A673 (cell line): ENCODE results near the gene DOCK4.

ENCODE experiments used
- EZH2 ChIP-seq: fragments of 200-600 bp; sonication (generic); IDR thresholded peaks from 2 replicates; pipeline ENCODE4 v1.6.1; 2017; ENCODE audit warnings: borderline replicate concordance, low read depth, mild to moderate bottlenecking, mixed read lengths, antibody characterized with exemption, low read length; ENCODE audit not compliant: poor library complexity, severe bottlenecking
- TF ChIP-seq, protein P1 (sequence below): fragments of 300-800, 200-600 bp; sonication (generic); conservative IDR thresholded peaks from 2 replicates; pipeline ENCODE4 v1.5.1; 2017; ENCODE audit warnings: low read depth, mild to moderate bottlenecking, antibody characterized with exemption, low read length, moderate library complexity, mixed read lengths

DNA sequence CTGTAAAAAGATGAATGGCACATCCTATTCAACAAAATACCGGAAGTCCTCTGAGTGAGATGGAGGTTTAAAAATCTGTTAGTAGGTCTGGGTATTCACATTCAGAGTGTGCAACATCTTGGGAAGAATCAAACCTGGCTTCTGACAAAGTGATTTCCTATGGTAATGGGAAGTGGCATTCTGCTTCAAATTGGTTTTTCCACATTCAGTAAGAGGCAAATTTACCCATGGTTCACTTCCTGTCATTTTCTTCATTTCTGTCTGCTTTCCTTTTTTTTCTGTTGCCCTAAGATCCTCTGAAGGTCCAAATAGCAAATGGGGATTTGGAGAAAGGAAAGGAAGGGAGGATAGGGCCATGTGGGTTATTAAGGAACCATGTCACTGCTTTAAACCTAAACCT, 218.3 kb downstream of the DOCK4 start:
- TF ChIP-seq, protein P1, sequence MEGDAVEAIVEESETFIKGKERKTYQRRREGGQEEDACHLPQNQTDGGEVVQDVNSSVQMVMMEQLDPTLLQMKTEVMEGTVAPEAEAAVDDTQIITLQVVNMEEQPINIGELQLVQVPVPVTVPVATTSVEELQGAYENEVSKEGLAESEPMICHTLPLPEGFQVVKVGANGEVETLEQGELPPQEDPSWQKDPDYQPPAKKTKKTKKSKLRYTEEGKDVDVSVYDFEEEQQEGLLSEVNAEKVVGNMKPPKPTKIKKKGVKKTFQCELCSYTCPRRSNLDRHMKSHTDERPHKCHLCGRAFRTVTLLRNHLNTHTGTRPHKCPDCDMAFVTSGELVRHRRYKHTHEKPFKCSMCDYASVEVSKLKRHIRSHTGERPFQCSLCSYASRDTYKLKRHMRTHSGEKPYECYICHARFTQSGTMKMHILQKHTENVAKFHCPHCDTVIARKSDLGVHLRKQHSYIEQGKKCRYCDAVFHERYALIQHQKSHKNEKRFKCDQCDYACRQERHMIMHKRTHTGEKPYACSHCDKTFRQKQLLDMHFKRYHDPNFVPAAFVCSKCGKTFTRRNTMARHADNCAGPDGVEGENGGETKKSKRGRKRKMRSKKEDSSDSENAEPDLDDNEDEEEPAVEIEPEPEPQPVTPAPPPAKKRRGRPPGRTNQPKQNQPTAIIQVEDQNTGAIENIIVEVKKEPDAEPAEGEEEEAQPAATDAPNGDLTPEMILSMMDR: no peak
- no peak for TF ChIP-seq EZH2
